Astrocyte of the spinal cord (primary cell): Measurements from ENCODE around the gene FAM98C.

Source experiments
- DNase-seq: peaks from one replicate; pipeline ENCODE4 v3.0.0; 2011; ENCODE audit warnings: low read depth, low spot score
- H3K4me3 ChIP-seq: 2 replicates; pipeline ENCODE4 v1.5.1; 2011; ENCODE audit warnings: low read depth, mild to moderate bottlenecking, low read length, moderate library complexity
- in situ Hi-C: cut with HindIII; loops from 2 replicates; pipeline ENCODE4 v1.10.0; 2017; ENCODE audit warnings: low sequenced_read_pairs
- TF ChIP-seq, protein P1 (sequence below): IDR thresholded peaks from 2 replicates; pipeline ENCODE4 v1.5.1; 2012; ENCODE audit warnings: low read depth, mild to moderate bottlenecking, low read length, inconsistent platforms

FAM98C gene

DNA sequence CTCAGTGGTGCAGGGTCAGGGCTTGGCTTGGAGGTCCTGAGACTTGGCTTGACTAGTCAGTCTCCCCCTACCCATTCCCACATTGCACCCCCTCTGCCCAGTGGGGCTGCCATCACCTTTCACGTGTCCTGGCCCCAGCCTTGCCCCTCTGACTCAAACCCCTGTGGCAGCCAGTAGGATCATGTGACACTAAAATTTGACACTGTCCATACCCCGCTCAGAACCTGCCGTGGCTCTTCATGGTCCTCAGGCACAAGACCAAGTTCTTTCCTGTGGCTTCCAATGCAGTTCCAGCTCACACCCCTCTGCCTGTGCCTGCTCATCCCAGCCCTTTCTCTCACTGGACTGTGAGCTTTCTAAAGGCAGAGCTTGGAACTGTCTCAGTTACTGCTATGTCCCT, 26.3 kb upstream of the FAM98C start:
- H3K4me3 ChIP-seq, result no peak overlapping the region
- in situ Hi-C loops, result no loop called here
- TF ChIP-seq, protein P1, sequence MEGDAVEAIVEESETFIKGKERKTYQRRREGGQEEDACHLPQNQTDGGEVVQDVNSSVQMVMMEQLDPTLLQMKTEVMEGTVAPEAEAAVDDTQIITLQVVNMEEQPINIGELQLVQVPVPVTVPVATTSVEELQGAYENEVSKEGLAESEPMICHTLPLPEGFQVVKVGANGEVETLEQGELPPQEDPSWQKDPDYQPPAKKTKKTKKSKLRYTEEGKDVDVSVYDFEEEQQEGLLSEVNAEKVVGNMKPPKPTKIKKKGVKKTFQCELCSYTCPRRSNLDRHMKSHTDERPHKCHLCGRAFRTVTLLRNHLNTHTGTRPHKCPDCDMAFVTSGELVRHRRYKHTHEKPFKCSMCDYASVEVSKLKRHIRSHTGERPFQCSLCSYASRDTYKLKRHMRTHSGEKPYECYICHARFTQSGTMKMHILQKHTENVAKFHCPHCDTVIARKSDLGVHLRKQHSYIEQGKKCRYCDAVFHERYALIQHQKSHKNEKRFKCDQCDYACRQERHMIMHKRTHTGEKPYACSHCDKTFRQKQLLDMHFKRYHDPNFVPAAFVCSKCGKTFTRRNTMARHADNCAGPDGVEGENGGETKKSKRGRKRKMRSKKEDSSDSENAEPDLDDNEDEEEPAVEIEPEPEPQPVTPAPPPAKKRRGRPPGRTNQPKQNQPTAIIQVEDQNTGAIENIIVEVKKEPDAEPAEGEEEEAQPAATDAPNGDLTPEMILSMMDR, result no peak
- DNase-seq, result no peak

DNA sequence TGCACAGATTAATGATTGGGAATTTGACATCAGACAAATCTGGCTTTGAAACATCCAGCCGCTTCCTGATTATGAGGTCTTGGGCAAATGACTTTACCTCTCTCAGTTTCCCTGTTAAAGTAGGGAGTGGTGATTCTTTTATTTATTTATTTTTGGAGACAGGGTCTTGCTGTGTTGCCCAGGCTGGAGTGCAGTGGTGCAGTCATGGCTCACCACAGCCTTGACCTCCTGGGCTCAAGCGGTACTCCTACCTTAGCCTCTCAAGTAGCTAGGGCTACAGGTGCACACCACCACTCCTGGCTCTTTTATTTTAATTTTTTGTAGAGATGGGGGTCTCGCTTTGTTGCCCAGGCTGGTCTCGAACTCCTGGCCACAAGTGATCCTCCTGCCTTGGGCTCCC, 25.8 kb upstream of the FAM98C start:
- no peak overlapping the region for H3K4me3 ChIP-seq
- TF ChIP-seq, protein P1, result no peak
- no peak for DNase-seq
- in situ Hi-C loops, result no loop called here

DNA sequence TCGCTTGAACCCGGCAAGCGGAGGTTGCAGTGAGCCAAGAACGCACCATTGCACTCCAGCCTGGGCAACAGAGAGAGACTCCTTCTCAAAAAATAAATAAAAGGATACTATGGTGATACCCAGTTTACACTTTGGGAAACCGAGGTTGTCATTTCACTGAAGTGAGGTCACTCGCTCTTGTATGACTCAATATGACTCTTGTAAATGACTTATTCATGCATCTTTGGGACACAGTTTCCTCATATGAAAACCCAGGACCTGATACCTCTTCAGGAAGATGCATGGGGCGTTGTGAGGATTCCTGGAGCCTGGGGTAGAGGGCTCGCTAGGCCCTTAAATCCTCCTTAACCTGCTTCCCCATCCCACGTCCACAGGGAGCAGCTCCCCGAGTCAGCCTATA, 24.0 kb upstream of the FAM98C start:
- no peak overlapping the region for H3K4me3 ChIP-seq
- in situ Hi-C loops, result no loop called here
- TF ChIP-seq, protein P1, result no peak
- DNase-seq, result no peak

DNA sequence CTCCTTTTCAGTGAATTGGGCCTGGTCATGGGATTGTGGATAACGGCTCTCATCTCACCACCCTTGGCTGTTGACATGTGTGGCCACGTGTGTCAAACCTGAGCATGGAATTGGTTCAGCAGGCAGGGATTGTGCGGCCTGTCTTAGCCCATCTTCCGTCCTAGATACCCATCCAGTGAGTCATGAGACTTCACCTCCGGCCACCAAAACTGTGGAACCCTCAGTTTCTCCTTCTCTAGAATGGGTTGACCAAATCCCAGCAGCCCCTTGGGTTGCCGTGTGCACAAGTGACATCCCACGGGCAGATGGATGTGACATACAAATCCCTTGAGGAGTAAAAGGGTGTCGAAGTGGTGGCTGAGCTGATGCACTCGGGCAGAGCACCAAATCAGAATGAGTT, 21.8 kb upstream of the FAM98C start:
- TF ChIP-seq, protein P1, result no peak
- H3K4me3 ChIP-seq, result no peak overlapping the region
- in situ Hi-C loops, result no loop called here
- no peak for DNase-seq

DNA sequence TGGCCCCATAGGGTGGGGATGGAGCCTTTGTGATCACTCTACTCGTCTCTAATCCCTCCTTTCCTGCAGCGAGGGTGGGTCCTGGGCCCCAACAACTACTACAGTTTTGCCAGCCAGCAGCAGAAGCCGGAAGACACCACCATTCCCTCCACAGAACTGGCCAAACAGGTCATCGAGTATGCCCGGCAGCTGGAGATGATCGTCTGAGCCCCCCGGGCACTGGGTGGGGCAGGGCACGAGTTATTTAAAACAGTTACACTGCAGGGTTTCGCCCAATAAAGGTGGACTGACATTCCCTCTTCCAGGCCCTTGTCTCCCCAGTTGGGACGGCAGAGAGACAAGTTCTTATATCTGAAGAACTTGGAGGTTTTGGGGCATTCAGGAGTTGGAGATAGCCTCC, 19.7 kb upstream of the FAM98C start:
- no peak for DNase-seq
- in situ Hi-C loops, result no loop called here
- TF ChIP-seq, protein P1, result no peak
- H3K4me3 ChIP-seq, result no peak overlapping the region

DNA sequence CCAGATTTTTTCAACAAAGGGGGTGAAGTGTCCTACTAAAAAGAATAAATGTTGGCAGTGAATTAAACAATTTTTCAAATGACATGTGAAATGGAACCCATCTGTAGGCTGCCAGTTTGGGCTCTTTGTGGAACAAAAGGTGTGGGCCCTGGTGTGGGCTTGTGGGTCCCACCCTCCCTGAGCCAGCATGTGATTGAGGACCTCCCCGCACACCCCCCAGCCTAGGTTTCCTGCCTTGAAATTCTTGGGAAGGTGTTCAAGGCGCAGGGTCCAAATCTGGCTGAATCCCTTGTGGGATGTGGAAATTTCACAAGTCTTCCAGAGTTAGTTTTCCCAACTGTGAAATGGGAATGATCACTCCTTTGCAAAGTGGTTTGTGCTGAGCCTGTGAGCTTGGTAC, 19.1 kb upstream of the FAM98C start:
- H3K4me3 ChIP-seq, result no peak overlapping the region
- TF ChIP-seq, protein P1, result no peak
- in situ Hi-C loops, result no loop called here
- DNase-seq, result no peak
